IMR-90 (cell line): ENCODE measurements around the gene AKAP12. TPM values are rescaled to one million over a fixed set of nuclear protein-coding genes. Genes with fewer than 3 reads are reported as not detected.

Experiments
- ATAC-seq: fragments of 200-7000 bp; cut with Tn5 transposase; 2 replicates; pipeline ENCODE4 v1.9.1; 2020; ENCODE audit warnings: low read depth, mild to moderate bottlenecking, moderate library complexity
- BruUV-seq: library from RNA; stranded (reverse); fragments of 400-500 nt; replicated peaks from 2 replicates; lab custom pipeline; 2021; lab: Mats Ljungman, UMichigan
- CTCF ChIA-PET: fragments of 300-600 bp; formaldehyde crosslinking; extraction: SDS; loops from one replicate; lab custom pipeline; 2021; ENCODE audit warnings: antibody characterized with exemption; lab: Yijun Ruan, JAX
- POLR2A ChIA-PET: fragments of 300-600 bp; sonication (Branson Sonifier 250); formaldehyde crosslinking; loops from one replicate; lab custom pipeline; 2022; ENCODE audit warnings: antibody characterized with exemption; ENCODE audit not compliant: unreplicated experiment; lab: Charles Lee
- DNase-seq: peaks from one replicate; pipeline ENCODE4 v3.0.0; 2013
- H2AFZ ChIP-seq: replicated peaks from 2 replicates; pipeline ENCODE3; 2013; ENCODE audit warnings: low read length, mild to moderate bottlenecking; ENCODE audit not compliant: poor library complexity
- H2AK5ac ChIP-seq: 2 replicates; pipeline ENCODE4 v1.6.1; 2013; ENCODE audit warnings: low read depth, low read length, inconsistent platforms
- H2AK9ac ChIP-seq: replicated peaks from 2 replicates; pipeline ENCODE3; 2013; ENCODE audit warnings: mild to moderate bottlenecking, low read depth, low read length, moderate library complexity; ENCODE audit not compliant: poor library complexity
- H2BK120ac ChIP-seq: 2 replicates; pipeline ENCODE4 v1.6.1; 2013; ENCODE audit warnings: low read depth, low read length, inconsistent platforms
- H2BK15ac ChIP-seq: 3 replicates; pipeline ENCODE4 v1.6.1; 2013; ENCODE audit warnings: low read depth, low read length, inconsistent platforms
- H2BK20ac ChIP-seq: 2 replicates; pipeline ENCODE4 v1.6.1; 2013; ENCODE audit warnings: low read depth, mild to moderate bottlenecking, inconsistent platforms, low read length, moderate library complexity
- H2BK5ac ChIP-seq: 2 replicates; pipeline ENCODE4 v1.6.1; 2013; ENCODE audit warnings: mild to moderate bottlenecking, low read depth, low read length, inconsistent platforms; ENCODE audit not compliant: poor library complexity, severe bottlenecking
- H3K14ac ChIP-seq: replicated peaks from 2 replicates; pipeline ENCODE4 v1.6.1; 2013; ENCODE audit warnings: low read depth, low read length, inconsistent platforms
- H3K18ac ChIP-seq: 2 replicates; pipeline ENCODE4 v1.6.1; 2013; ENCODE audit warnings: low read depth, low read length, control low read depth
- H3K23ac ChIP-seq: 2 replicates; pipeline ENCODE4 v1.6.1; 2013; ENCODE audit warnings: low read depth, low read length, inconsistent platforms
- H3K27ac ChIP-seq: 2 replicates; pipeline ENCODE4 v1.5.1; 2013; ENCODE audit warnings: mild to moderate bottlenecking, control low read depth, low read length; ENCODE audit not compliant: insufficient read depth
- H3K27me3 ChIP-seq: 2 replicates; pipeline ENCODE4 v1.6.1; 2013; ENCODE audit warnings: low read length; ENCODE audit not compliant: control insufficient read depth, insufficient read depth
- H3K36me3 ChIP-seq: 2 replicates; pipeline ENCODE4 v1.6.1; 2013; ENCODE audit warnings: low read length, mixed read lengths; ENCODE audit not compliant: control insufficient read depth, insufficient read depth
- H3K4ac ChIP-seq: 2 replicates; pipeline ENCODE4 v1.6.1; 2013; ENCODE audit warnings: low read depth, low read length, inconsistent platforms
- H3K4me1 ChIP-seq: 2 replicates; pipeline ENCODE4 v1.6.1; 2013; ENCODE audit warnings: low read length, mixed read lengths; ENCODE audit not compliant: control insufficient read depth, insufficient read depth
- H3K4me2 ChIP-seq: 2 replicates; pipeline ENCODE4 v1.6.1; 2013; ENCODE audit warnings: low read depth, mild to moderate bottlenecking, control low read depth, low read length, moderate library complexity
- H3K4me3 ChIP-seq: 2 replicates; pipeline ENCODE4 v1.5.1; 2013; ENCODE audit warnings: low read depth, mild to moderate bottlenecking, control low read depth, low read length, moderate library complexity; ENCODE audit not compliant: insufficient read depth
- H3K56ac ChIP-seq: 2 replicates; pipeline ENCODE4 v1.6.1; 2013; ENCODE audit warnings: low read length, inconsistent platforms; ENCODE audit not compliant: insufficient read depth; ENCODE audit errors: extremely low read depth
- H3K79me1 ChIP-seq, 2 experiments: 2 replicates each; pipeline ENCODE4 v1.6.1; 2013; ENCODE audit warnings: low read length in 2 of 2, inconsistent platforms in 1 of 2, low read depth in 1 of 2
- H3K9ac ChIP-seq: 2 replicates; pipeline ENCODE4 v1.6.1; 2013; ENCODE audit warnings: low read depth, low read length, control low read depth
- H3K9me1 ChIP-seq: 2 replicates; pipeline ENCODE4 v1.6.1; 2013; ENCODE audit warnings: low read length, inconsistent platforms; ENCODE audit not compliant: insufficient read depth
- H3K9me3 ChIP-seq: 2 replicates; pipeline ENCODE4 v1.6.1; 2013; ENCODE audit warnings: low read length; ENCODE audit not compliant: control insufficient read depth, insufficient read depth
- H4K20me1 ChIP-seq: 2 replicates; pipeline ENCODE4 v1.6.1; 2013; ENCODE audit warnings: low read length, inconsistent platforms; ENCODE audit not compliant: insufficient read depth
- H4K5ac ChIP-seq: 2 replicates; pipeline ENCODE4 v1.6.1; 2013; ENCODE audit warnings: mild to moderate bottlenecking, low read depth, low read length, control low read depth
- H4K8ac ChIP-seq, 2 experiments: 2 replicates each; pipeline ENCODE4 v1.6.1; 2013; ENCODE audit warnings: low read depth in 2 of 2, low read length in 2 of 2, control low read depth in 1 of 2, inconsistent platforms in 1 of 2
- H4K91ac ChIP-seq: 2 replicates; pipeline ENCODE4 v1.6.1; 2013; ENCODE audit warnings: low read depth, low read length, inconsistent platforms; ENCODE audit not compliant: insufficient read depth
- CTCF ChIP-seq: conservative IDR thresholded peaks from 2 replicates; pipeline ENCODE4 v1.5.1; 2012; ENCODE audit warnings: mild to moderate bottlenecking, low read depth, low read length, improper control_type of control experiment
- MAFK ChIP-seq: IDR thresholded peaks from 2 replicates; pipeline ENCODE4 v1.6.1; 2012; ENCODE audit warnings: low read depth, low read length, improper control_type of control experiment
- NFE2L2 ChIP-seq: fragments of 150-350 bp; IDR thresholded peaks from 2 replicates; pipeline ENCODE4 v1.6.1; 2016; ENCODE audit warnings: low read depth, mild to moderate bottlenecking, low read length
- POLR2A ChIP-seq: IDR thresholded peaks from 2 replicates; pipeline ENCODE4 v1.6.1; 2012; ENCODE audit warnings: mild to moderate bottlenecking, low read depth, low read length
- RCOR1 ChIP-seq: IDR thresholded peaks from 2 replicates; pipeline ENCODE4 v1.6.1; 2012; ENCODE audit warnings: mild to moderate bottlenecking, low read length, improper control_type of control experiment; ENCODE audit not compliant: insufficient replicate concordance
- RFX5 ChIP-seq: IDR thresholded peaks from 2 replicates; pipeline ENCODE4 v1.8.0; 2012; ENCODE audit warnings: low read depth, mild to moderate bottlenecking, low read length, moderate library complexity
- SMC3 ChIP-seq: fragments of 150-350 bp; IDR thresholded peaks from 2 replicates; pipeline ENCODE4 v1.6.1; 2016; ENCODE audit warnings: low read depth, mild to moderate bottlenecking, antibody characterized with exemption, low read length, moderate library complexity
- WGBS, 2 experiments: methylation state at CpG; one replicate each; pipeline versions ENCODE4 v1.1.5 to v1.1.7; 2013; ENCODE audit warnings: missing lambda C conversion rate in 2 of 2; ENCODE audit not compliant: insufficient read length in 1 of 2; ENCODE audit errors: extremely low coverage in 2 of 2; 5-methylcytosine and 5-hydroxymethylcytosine counted together
- dilution Hi-C: fragments of 300-500 bp; cut with HindIII; formaldehyde crosslinking; loops from one replicate; pipeline ENCODE4 v1.14.3; 2018; ENCODE audit warnings: low sequenced_read_pairs; ENCODE audit not compliant: unreplicated experiment
- in situ Hi-C: fragments of 300-500 bp; cut with MboI; formaldehyde crosslinking; loops from 3 replicates; pipeline ENCODE4 v1.14.3; 2019; ENCODE audit warnings: low sequenced_read_pairs, inconsistent platforms, mixed read lengths
- intact Hi-C: fragments of 100-400 bp; cut with micrococcal nuclease; formaldehyde crosslinking; loops from 2 replicates; pipeline ENCODE4 v1.10.0; 2022
- polyA plus RNA-seq, 3 experiments: library from polyadenylated mRNA; depleted of rRNA; stranded (reverse); fragments of >200 nt; gene quantifications; 2 replicates each; pipeline ENCODE4 v1.2.3, GENCODE V29; 2012; ENCODE audit warnings: low replicate concordance in 1 of 3
- total RNA-seq: library from RNA; depleted of rRNA; stranded (reverse); fragments of >200 nt; gene quantifications from 2 replicates; pipeline ENCODE4 v1.2.3, GENCODE V29; 2012

AKAP12 gene
- total and polyA plus RNA-seq, 2 of the 4 experiments (the other 2 are of a cell fraction), result 56.0 to 118 TPM

GRCh38 chr6:151248295-151248694, 8.5 kb downstream of the AKAP12 start:
- H2BK5ac ChIP-seq, result no peak overlapping the region
- no peak overlapping the region for H2BK20ac ChIP-seq
- no peaks in the 10 kb centered on the region for H3K27me3 ChIP-seq
- H3K14ac ChIP-seq, result no peak overlapping the region
- no peak overlapping the region for H2AFZ ChIP-seq
- ChIA-PET CTCF (interaction anchor here (0.6 kb wide), 1 partner anchor 1399 kb away, joined by 5 read pairs; no protein-coding TSS in a partner anchor), POLR2A (interaction anchor here (0.6 kb wide), 1 partner anchor 11 kb away, joined by 13 read pairs; no protein-coding TSS in a partner anchor)
- no peak overlapping the region for H3K4me3 ChIP-seq
- peaks cover 3% of the 10 kb centered on the region; the same call in 1 of the 2 replicates for H4K20me1 ChIP-seq
- H3K4me1 ChIP-seq, result no peaks in the 10 kb centered on the region
- H3K56ac ChIP-seq, result no peak overlapping the region
- H4K5ac ChIP-seq, result no peak overlapping the region
- BruUV-seq, result no TSS peak
- no peak overlapping the region for H2BK120ac ChIP-seq
- DNase-seq (no peak), ATAC-seq (no peak)
- no peak overlapping the region for H2AK5ac ChIP-seq
- H3K36me3 ChIP-seq, result peaks cover 3% of the 10 kb centered on the region; the same call in 1 of the 2 replicates
- no peak overlapping the region for H3K27ac ChIP-seq
- in situ Hi-C loops (no loop called here), intact Hi-C loops (loop anchor here (10.0 kb wide), 1 partner anchor 233 kb away; no protein-coding TSS in a partner anchor), dilution Hi-C loops (no loop called here)
- no CpG with 5 or more reads among the region's 3 CpGs for WGBS, 2 experiments
- H3K9ac ChIP-seq, result no peak overlapping the region
- no peaks in the 10 kb centered on the region for H3K9me3 ChIP-seq
- no peak overlapping the region for H4K8ac ChIP-seq
- peaks cover 0 to 3% of the 10 kb centered on the region in 2 experiments; a peak in 1 of 4 replicates for H3K79me1 ChIP-seq
- H2BK15ac ChIP-seq, result no peak overlapping the region
- no peak overlapping the region for H2AK9ac ChIP-seq
- H3K9me1 ChIP-seq, result 0 out of 2 replicates have a peak, but pooled peaks cover 2% of the 10 kb centered on the region
- H3K23ac ChIP-seq, result no peak overlapping the region
- no peak overlapping the region for H3K4me2 ChIP-seq
- H4K91ac ChIP-seq, result no peak overlapping the region; the same call in 1 of the 2 replicates
- H3K4ac ChIP-seq, result no peak overlapping the region
- TF ChIP-seq SMC3 (no peak), POLR2A (no peak), NFE2L2 (no peak), CTCF (no peak), RFX5 (no peak), RCOR1 (no peak), MAFK (no peak)
- H3K18ac ChIP-seq, result no peak overlapping the region
